HG03280 (cell line): ENCODE measurements around the gene UBE2QL1.

ENCODE experiments used
- ATAC-seq: cut with Tn5 transposase; IDR thresholded peaks from one replicate; pipeline ENCODE4 v1.9.1; 2021; ENCODE audit warnings: mild to moderate bottlenecking, moderate library complexity; ENCODE audit not compliant: unreplicated experiment

The UBE2QL1 gene, protein sequence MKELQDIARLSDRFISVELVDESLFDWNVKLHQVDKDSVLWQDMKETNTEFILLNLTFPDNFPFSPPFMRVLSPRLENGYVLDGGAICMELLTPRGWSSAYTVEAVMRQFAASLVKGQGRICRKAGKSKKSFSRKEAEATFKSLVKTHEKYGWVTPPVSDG

DNA sequence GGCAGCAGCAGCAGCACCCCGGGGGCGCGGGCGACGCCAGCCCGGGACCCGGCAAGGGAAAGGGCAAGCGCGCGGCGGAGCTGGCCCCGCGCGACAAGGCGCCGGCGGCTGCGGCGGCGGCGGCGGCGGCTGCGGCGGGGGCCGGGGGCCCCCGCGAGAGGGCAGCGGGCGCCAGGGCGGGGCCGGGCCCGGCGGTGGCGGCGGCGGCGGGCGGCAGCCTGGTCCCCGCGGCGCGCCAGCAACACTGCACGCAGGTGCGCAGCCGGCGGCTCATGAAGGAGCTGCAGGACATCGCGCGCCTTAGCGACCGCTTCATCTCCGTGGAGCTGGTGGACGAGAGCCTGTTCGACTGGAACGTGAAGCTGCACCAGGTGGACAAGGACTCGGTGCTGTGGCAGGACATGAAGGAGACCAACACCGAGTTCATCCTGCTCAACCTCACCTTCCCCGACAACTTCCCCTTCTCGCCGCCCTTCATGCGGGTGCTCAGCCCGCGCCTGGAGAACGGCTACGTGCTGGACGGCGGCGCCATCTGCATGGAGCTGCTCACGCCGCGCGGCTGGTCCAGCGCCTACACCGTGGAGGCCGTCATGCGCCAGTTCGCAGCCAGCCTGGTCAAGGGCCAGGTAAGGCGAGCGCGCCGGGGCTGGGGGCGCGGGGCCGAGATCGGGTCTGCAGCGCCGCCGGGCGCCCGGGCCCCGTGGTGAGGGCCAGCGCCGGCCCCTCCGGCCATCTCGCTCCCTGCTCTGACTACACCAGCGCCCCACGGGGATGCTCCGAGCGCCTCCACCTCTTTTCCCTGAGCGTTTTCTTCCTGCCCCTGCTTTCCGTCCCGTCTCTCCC is at the start of gene UBE2QL1:
Gene UBE2QL1, plus strand, starts transcription at position 238 of the 843 bp plus-strand sequence. Its CDS starts 35 bp downstream, at position 273.
- ATAC-seq: peak; percentile 40

DNA sequence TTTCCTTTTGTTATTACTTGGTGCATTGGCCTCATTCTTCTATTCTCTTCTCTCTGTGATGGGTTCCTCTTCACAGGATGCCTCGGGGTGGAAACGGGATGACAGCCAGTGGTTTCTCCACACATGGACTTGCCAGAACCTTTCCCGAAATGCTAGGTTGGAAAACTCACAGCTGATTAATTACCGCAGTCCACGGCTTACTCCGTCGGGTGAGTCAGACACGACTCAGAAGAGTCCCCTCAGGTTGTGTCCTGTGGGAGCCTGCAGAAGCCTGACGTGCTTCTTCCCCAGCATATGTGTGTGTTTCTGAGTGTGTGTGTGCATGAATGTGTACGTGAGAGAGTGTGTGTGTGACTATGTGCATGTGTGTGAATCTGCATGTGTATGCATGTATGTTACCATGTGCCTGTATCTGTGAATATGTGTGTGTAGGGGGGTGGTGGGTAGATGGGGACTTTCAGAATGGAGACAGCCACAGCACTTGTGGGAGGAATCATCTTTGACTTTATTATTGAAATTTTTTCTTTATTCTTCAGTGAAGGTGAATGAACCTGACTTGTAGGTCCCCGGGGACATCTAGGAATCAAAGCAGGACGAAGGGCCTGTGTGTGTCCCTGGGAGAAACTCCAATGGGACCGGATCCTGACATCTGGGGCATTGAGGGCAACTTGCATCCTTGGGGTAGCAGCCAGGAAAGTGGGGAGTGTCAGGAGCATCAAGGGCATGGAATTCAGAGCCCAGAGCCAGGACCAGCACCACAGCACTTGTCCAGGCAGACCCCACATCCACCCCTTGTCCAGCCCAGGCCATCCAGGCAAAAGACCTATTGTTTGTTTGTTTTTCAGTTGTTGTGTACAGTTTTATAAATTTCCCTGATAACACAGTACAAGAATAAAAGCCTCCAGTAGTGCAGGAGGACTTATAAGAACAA is 48.4 kb upstream of the UBE2QL1 start:
- ATAC-seq: no peak

DNA sequence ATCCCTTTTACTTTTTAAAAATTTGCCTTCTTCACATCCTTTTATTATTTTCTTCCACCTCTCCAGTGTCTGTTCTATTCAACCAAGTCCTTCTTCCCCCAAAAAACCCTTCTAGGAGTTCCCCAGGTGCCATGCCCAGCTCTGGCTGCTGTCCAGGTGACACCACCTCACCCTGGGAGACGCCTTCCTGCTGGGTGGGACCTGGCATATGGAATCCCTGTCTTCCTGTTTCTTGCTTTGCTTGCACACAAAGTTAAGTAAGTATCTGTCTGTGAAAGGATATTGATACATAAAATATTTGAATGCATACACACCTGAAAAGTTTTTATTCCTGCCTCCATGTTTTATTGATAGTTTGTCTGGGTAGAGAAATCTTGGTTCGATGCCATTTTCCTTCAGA is 47.2 kb upstream of the UBE2QL1 start:
- no peak for ATAC-seq

DNA sequence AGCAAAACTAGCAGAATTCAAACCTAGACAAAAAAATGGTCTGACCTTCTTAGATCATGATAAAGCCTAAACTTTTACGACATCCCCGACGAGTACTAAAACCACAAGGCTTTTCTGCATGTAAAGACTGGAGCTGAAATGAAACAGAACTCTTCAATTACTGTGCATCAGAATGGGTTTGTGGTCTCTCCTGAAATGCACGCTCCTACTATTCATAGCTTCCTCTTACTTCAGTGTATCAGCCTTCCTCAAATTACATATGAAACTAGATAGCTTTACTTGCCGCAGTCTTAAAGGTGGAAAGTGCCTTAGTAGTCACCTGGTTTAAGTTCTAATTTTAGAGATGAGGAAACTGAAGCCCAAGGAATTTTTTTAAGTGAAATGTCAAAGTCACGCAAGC is 45.7 kb upstream of the UBE2QL1 start:
- no peak for ATAC-seq

DNA sequence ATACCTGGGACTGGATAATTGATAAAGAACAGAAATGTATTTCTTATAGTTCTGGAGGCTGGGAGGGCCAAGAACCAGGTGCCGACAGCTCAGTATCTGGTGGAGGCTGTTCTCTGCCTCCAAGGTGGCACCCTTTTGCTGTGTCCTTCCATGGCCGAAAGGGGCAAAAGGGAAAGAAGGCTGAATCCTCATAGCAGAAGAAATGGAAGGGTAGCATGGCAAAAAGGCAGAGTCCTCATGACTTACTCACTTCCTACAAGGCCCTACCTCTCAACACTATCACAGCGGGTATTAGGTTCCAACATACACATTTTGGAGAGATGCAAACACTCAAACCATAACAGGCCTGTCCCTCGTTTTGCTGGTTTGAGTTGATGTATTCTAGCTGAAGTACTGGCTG is 45.2 kb upstream of the UBE2QL1 start:
- no peak for ATAC-seq

DNA sequence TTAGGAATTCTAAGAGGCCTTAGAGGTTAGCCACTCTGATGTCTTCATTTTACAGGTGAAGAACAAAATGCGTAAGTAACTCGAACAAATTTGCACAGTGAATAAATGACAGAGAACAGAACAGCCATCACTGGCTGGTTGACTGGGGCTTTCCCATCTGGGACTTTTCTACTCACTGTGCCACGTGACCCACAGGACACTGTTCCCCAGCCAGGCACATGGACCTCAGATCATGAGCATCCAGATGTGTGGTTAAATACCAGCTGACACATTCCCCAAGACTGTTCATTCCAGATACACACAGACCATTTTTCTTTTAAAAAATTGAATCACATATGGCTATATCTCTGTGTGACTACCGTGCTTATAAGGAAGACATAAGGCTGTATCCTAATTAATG is 44.5 kb upstream of the UBE2QL1 start:
- no peak for ATAC-seq

DNA sequence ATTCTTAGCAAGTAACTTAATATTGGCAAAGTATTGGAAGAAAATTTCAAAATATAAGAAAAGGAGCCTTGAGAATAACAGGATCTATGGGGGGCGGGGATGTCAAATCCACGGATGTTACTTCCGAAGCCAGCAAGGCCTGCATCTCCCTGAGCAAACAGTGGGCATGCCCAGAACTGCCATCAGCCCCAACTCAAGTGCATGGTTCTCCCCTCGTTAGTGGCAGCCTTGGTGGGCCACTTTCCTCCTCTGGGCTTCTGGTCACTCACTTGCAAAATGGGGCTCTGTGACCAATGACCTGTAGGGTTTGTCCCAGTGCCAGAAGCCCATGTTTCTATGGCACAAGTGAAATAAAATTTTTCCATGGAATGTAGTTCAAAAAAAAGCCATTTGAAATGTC is 43.1 kb upstream of the UBE2QL1 start:
- no peak for ATAC-seq

DNA sequence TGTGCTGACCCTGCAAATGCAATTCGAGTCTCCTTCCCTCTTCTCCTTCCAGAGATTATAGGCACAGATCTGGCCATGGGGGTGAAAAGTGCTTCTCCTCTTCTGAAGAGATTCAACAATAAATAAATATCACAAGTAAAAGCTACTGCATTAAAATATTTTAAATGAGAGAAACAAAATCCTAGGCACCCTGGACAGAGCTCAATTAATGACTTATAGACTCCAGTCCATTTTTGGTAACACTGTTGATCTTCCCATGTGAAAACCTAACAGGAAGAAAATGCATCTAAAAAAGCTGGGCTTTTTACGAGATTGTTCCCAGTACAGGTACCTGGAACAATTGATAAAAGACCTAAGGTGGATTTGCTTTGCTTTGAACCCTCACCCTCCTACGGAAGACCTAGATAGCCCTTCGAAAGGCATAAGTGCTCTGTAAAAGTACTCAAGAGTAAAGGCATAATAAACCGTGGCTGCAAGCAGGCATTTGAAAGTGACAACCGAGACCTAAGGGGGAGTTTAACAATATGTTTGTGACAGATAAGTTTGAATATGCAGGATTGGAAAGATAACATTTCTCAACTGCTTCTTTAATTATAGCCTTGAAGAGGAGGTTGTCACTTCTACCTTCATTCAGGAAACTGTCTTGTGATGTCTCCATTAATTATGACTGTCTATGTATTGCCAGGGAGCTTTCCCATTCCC is 41.0 kb upstream of the UBE2QL1 start:
- ATAC-seq: no peak

DNA sequence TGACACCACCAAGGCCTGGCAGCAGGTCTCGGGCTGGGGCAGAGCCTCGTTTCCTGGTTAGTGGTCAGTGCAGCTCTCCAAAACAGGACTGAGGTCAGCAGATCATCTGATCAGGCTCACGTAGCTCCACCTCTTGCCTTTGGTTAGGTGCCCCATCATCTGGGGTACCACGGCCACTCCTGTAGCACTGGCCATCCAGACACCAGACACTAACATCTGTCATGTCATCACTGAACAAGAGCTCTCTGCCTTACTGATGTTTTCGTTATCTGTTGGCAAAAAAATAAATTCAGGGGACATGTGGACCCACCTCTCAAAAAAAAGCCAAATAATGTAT is 40.4 kb upstream of the UBE2QL1 start:
- ATAC-seq: no peak

DNA sequence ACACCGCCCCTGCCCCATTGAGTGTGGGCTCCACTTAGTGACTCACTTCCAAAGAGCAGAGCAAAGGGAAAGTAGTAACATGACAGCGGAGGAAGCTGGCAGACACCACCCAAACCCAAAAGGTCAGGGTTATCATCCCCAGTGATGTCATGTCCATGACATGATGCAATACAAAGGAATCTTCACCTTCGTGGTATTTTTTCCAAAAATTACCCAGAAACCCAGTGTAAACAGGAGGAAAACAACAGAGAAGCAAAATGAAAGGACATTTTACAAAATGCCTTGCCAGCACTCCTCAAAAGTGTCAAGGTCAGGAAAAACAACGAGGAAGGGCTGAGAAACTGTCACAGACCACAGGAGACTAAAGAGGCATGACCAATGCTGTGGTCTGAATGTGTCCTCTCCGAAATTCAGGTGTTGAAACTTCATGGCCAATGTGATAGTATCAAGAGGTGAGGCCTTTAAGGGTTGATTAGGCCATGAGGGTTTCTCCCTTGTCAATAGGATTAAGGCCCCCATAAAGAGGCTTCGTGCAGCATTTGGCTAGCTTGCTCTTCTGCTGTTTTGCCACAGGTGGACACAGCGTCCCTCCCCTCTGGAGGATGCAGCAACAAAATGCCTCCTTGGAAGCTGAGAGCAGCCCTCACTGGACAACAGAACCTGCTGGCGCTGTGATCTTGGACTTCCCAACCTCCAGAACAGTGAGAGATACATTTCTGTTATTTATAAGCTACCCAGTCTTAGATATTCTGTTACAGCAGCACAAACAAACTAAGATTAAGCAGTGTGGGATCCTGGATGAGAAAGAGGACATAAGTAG is 39.8 kb upstream of the UBE2QL1 start:
- no peak for ATAC-seq

DNA sequence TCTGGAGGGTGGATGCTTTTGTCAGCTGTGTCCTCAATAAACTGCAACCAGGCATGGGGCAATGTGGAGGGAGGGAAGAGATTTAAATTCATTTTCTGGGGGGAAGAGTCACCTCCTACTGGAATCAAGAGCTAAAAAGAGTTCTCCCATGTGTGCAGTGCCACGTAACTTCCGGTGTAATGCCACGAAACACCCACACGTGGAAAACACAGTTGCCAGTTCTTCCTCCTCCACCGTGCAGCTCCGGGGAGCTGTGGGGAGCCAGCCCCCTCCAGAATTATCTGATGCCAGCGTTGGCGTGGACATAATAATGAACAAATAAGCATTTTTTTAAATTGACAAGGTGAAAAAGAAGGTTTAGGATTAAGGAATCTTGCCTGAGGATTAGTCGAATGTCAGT is 38.2 kb upstream of the UBE2QL1 start:
- no peak for ATAC-seq

DNA sequence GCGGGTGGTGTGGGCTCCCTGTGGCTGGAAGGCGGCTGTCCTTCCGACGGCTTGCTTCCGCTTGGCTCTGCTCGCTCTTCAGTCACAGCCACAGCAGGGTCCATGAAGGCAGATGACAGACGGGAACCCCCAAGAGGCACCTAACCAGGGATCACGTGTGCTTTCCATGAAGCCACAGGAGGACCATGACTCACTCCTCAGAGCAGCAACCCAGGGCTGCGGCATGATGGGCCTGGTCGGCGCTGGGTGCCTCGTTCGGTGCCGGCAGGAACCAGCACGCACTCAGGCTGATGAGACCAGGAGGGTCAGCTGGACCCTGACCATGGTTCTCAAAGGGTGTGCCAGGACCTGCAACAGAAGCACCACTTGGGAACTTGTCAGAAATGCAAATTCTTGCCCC is 37.5 kb upstream of the UBE2QL1 start:
- no peak for ATAC-seq

DNA sequence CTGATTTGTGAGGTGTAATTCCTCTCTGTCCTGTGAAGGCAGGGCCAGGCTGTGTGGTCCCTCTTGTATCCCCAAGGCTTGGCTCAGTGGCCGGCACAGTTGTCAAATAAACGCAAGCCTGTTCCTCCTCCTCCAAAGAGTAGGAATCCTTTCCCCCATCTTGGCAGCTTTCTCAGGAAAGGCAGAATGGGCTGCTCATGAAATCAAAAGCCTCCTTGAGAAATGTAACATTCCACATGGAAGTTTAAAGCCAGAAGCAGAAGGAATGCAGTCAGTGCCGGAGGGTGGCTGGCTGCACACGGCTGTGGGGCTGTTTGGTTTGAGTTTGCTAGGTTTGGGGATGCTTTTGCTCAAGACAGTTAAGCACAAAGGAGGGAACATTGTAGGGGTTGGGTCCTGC is 35.8 kb upstream of the UBE2QL1 start:
- ATAC-seq: no peak

DNA sequence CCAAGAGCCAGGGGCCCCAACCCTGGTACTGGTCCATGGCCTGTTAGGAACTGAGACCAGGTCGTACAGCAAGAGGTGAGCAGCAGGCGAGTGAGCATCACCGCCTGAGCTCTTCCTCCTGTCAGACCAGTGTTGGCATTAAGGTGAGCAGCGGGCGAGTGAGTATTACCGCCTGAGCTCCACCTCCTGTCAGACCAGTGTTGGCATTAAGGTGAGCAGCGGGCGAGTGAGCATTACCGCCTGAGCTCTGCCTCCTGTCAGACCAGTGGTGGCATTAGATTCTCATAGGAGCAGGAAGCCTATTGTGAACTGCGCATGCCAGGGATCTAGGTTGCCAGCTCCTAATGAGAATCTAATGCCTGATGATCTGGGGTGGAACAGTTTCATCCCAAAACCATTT is 31.0 kb upstream of the UBE2QL1 start:
- no peak for ATAC-seq

DNA sequence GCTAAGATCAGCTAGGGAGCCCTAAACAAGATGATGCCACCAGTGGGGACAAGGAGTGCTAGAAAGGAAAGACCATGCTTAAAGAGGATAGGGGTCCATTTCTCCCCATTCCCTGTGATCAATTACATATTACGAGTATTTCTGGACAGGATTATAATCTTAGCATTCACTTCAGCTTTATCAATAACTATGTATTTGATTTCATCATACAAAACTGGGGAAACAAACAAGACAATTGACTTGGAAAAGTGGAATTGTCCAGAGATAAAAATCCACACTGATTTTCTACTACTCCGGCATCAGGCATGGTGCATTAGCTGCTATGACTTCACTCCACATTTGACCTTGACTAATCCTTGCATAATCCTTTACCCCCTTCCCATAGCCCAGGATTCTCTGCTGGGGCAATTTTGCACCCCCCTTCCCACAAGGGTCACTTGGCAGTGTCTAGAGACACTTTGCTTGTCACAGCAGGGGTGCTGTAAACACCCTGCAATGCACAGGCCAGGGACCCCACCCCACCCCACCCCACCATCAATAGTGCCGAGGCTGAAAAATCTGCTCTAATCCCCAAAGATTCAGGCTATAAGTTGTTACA is 29.9 kb upstream of the UBE2QL1 start:
- ATAC-seq: no peak

DNA sequence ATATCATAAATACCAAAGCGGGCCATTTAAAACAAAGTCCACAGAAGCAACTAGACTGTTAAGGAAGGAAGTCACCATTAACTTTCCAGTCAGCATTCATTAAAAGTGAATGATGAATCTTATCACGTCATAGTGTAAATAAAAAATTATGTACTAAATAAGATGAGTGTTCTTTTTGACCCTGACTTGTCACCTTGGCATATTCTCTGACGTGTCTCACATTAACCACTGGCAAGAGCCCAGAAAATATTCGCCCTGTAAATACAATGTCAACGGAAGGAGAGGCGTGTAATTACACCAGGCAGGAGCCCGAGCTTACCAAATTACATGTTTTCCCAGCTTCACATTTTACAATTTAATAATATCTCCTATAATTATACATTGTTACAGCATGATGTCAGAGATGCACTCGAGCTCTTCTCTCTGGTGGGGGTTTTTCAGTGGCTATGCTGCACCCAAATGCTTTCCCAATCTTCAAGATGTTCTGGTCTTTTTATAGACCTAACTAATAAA is 29.3 kb upstream of the UBE2QL1 start:
- ATAC-seq: no peak

DNA sequence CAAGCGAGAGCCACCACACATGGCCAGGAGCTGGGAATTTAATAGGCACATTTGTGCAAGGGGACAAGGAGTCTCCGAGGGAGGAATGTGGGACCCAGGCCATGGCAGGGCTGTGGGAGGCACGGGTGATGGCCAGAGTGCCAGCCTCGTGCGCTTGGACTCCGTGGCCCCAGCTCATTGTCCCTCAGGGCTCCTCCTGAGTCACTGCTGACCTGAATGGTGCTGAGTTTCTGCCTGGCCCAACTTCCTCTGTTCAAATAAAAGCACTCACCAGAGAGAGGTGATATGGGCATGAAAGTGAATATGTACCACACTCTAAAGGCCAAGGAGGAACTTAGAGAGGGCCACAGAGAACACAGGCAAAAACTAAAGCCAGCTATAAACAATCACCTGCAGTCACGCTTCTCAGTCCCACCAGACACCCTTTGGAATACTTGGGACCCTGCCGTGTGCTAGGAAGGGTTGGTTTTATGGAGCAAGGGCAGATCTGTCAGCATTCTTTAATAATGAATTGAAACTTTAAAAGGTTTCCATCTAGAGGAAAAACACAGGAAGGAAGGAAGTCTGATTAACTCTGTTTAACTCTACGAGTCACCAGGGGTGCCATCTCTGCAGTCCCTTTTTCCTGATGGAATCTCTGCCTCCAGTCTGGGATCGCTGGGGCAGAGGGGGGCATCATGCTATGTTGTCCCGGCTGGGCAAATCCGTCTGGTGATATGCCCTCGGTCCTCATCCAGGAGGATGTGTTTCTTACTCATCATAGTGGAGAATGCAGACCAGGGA is 25.1 kb upstream of the UBE2QL1 start:
- ATAC-seq: no peak

DNA sequence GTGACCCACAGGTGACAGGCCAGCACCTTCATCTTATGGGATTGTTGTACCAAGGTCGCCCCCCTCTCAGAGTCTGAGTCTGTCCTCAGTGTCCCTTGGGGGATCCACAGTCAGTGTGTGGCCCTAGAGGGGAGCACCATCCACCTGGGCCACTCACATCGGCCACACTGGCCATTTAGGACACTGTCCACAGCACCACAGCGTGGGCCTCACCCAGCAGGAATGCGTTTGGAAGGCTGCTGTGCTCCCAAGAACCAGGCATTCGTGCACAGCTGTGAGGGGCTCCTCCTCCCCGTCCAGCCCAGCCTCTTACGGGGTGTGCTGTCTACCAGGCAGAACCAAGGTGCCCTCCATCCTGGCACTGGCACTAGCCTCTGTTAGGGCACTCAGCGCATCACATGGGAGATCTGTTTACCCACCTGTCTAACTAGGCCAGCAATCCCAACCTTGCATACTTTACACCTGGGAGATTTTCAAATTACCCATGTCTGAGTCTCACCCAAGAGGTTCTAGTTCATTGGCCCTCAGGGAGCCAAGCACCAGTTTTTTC is 24.5 kb upstream of the UBE2QL1 start:
- no peak for ATAC-seq

DNA sequence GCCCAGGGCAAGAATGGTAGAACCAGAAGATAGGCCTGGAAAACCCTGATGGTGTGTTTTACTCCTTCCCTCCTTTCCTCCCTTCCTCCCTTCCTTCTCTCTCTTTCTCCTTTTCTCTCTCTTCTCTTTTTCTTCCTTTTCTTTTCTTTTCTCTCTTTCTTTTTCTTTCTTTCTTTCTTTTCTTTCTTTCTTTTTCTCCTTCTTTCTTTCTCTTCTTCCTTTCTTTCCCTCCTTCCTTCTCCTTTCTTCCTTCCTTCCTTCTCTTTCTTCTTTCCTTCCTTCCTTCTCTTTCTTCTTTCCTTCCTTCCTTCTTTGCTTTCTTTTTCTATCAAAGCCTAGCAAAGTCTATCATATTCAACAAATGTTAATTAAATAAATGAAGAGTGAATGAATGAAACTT is 24.0 kb upstream of the UBE2QL1 start:
- no peak for ATAC-seq
